MM.1S (cell line): ENCODE measurements around the gene SORCS2.

Experiments
- DNase-seq: peaks from one replicate; pipeline ENCODE4 v3.0.0-alpha.2; 2015
- H2AFZ ChIP-seq: fragments of 300-600 bp; sonication (generic); 2 replicates; pipeline ENCODE4 v1.6.0; 2016; ENCODE audit warnings: antibody characterized with exemption, low read length
- H3F3A ChIP-seq: fragments of 300-600 bp; sonication (generic); 2 replicates; pipeline ENCODE4 v1.6.1; 2016; ENCODE audit warnings: mild to moderate bottlenecking, antibody characterized with exemption, low read length, moderate library complexity, mixed read lengths; ENCODE audit not compliant: insufficient read depth
- H3K27ac ChIP-seq: fragments of 300-600 bp; sonication (generic); 2 replicates; pipeline ENCODE4 v1.5.1; 2016; ENCODE audit warnings: mild to moderate bottlenecking, low read length
- H3K27me3 ChIP-seq: fragments of 300-600 bp; sonication (generic); replicated peaks from 2 replicates; pipeline ENCODE4 v1.6.0; 2016; ENCODE audit warnings: low read length; ENCODE audit not compliant: insufficient read depth
- H3K36me3 ChIP-seq: fragments of 300-600 bp; sonication (generic); replicated peaks from 2 replicates; pipeline ENCODE4 v1.6.1; 2016; ENCODE audit warnings: mild to moderate bottlenecking, low read length, mixed read lengths; ENCODE audit not compliant: insufficient read depth
- H3K4me1 ChIP-seq: fragments of 300-600 bp; sonication (generic); 2 replicates; pipeline ENCODE4 v1.6.1; 2016; ENCODE audit warnings: low read length, mixed read lengths
- H3K4me2 ChIP-seq: fragments of 300-600 bp; sonication (generic); 2 replicates; pipeline ENCODE4 v1.6.0; 2016; ENCODE audit warnings: low read depth, low read length
- H3K4me3 ChIP-seq: fragments of 300-600 bp; sonication (generic); 2 replicates; pipeline ENCODE4 v1.5.1; 2016; ENCODE audit warnings: low read length, mixed read lengths
- H3K79me2 ChIP-seq: fragments of 300-600 bp; sonication (generic); 2 replicates; pipeline ENCODE4 v1.6.1; 2016; ENCODE audit warnings: mixed run types, low read length, mixed read lengths
- H3K9ac ChIP-seq: fragments of 300-600 bp; sonication (generic); 2 replicates; pipeline ENCODE4 v1.6.1; 2016; ENCODE audit warnings: low read length, mixed read lengths
- H3K9me2 ChIP-seq: fragments of 300-600 bp; sonication (generic); replicated peaks from 2 replicates; pipeline ENCODE4 v1.6.1; 2016; ENCODE audit warnings: mild to moderate bottlenecking, low read length, mixed read lengths; ENCODE audit not compliant: insufficient read depth
- H3K9me3 ChIP-seq: fragments of 300-600 bp; sonication (generic); replicated peaks from 2 replicates; pipeline ENCODE4 v1.6.1; 2016; ENCODE audit warnings: mild to moderate bottlenecking, low read length, mixed read lengths; ENCODE audit not compliant: insufficient read depth
- H4K20me1 ChIP-seq: fragments of 300-600 bp; sonication (generic); 2 replicates; pipeline ENCODE4 v1.6.1; 2016; ENCODE audit warnings: mild to moderate bottlenecking, low read length, moderate library complexity, mixed read lengths; ENCODE audit not compliant: insufficient read depth
- CTCF ChIP-seq: fragments of 300-600 bp; sonication (generic); IDR thresholded peaks from 2 replicates; pipeline ENCODE4 v1.5.1; 2016; ENCODE audit warnings: antibody characterized with exemption, low read length, mixed read lengths
- EZH2 ChIP-seq: fragments of 300-600 bp; sonication (generic); optimal IDR thresholded peaks from 2 replicates; pipeline ENCODE3; 2017; ENCODE audit warnings: low read depth, mild to moderate bottlenecking, antibody characterized with exemption, low read length, mixed read lengths
- EZH2phosphoT487 ChIP-seq: fragments of 300-600 bp; sonication (generic); IDR thresholded peaks from 2 replicates; pipeline ENCODE4 v1.6.1; 2018; ENCODE audit warnings: antibody characterized with exemption, low read length

SORCS2 gene

GRCh38 chr4:7234355-7235029 lies 42.2 kb downstream of the SORCS2 start:
- Histone ChIP-seq H3K79me2 (no peaks in the 10 kb centered on the region), H3K9me2 (no peaks in the 10 kb centered on the region), H3K27me3 (peaks cover 78% of the 10 kb centered on the region), H3K4me3 (no peak overlapping the region), H2AFZ (no peak overlapping the region), H3K9me3 (no peaks in the 10 kb centered on the region), H3K36me3 (no peaks in the 10 kb centered on the region), H3K4me2 (no peak overlapping the region), H3K9ac (no peak overlapping the region), H3K4me1 (no peaks in the 10 kb centered on the region), H4K20me1 (no peaks in the 10 kb centered on the region), H3K27ac (no peak overlapping the region), H3F3A (no peaks in the 10 kb centered on the region)
- DNase-seq = no peak
- TF ChIP-seq EZH2 (no peak), CTCF (no peak), EZH2phosphoT487 (no peak)

GRCh38 chr4:7235030-7235380 lies 42.7 kb downstream of the SORCS2 start:
- H3K4me2 ChIP-seq = no peak overlapping the region
- no peak overlapping the region for H3K9ac ChIP-seq
- no peak for DNase-seq
- TF ChIP-seq CTCF (no peak), EZH2 (no peak), EZH2phosphoT487 (no peak)
- H3K79me2 ChIP-seq = no peaks in the 10 kb centered on the region
- H3K27ac ChIP-seq = no peak overlapping the region
- no peak overlapping the region for H2AFZ ChIP-seq
- no peaks in the 10 kb centered on the region for H3K4me1 ChIP-seq
- peaks cover 82% of the 10 kb centered on the region for H3K27me3 ChIP-seq
- no peak overlapping the region for H3K4me3 ChIP-seq
- H3K36me3 ChIP-seq = no peaks in the 10 kb centered on the region
- H4K20me1 ChIP-seq = no peaks in the 10 kb centered on the region
- no peaks in the 10 kb centered on the region for H3K9me2 ChIP-seq
- no peaks in the 10 kb centered on the region for H3K9me3 ChIP-seq
- H3F3A ChIP-seq = no peaks in the 10 kb centered on the region

DNA sequence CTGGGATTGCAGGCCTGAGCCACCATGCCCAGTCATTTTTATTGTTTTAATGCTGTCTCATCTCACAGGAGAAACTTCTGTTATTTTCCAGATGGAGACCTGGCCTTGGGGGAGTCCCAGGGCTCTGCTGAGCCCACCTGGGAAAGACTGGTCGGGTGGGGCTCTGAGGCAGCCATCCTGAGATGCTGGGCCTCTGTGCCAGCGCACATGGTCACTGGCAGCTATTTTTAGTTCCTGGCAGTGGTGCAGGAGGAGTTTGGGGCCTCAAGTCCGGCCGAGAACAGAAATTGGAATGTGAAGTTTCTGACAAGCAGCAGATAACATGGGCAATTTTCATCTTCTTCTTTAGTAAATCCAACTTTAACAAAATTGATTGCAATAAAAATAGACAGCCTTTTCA lies 44.5 kb downstream of the SORCS2 start:
- H3K4me2 ChIP-seq = no peak overlapping the region
- H2AFZ ChIP-seq = no peak overlapping the region
- H3K9ac ChIP-seq = no peak overlapping the region
- no peaks in the 10 kb centered on the region for H4K20me1 ChIP-seq
- H3K4me3 ChIP-seq = no peak overlapping the region
- H3F3A ChIP-seq = no peaks in the 10 kb centered on the region
- H3K27me3 ChIP-seq = peaks cover 94% of the 10 kb centered on the region
- H3K4me1 ChIP-seq = no peaks in the 10 kb centered on the region
- no peaks in the 10 kb centered on the region for H3K36me3 ChIP-seq
- H3K9me2 ChIP-seq = no peaks in the 10 kb centered on the region
- H3K9me3 ChIP-seq = no peaks in the 10 kb centered on the region
- no peak overlapping the region for H3K27ac ChIP-seq
- no peak for DNase-seq
- TF ChIP-seq EZH2phosphoT487 (no peak), CTCF (no peak), EZH2 (no peak)
- H3K79me2 ChIP-seq = no peaks in the 10 kb centered on the region
